ENCODE results near the gene ANKAR.

ANKAR gene

GRCh38 chr2:189681203-189681602 lies 6.7 kb downstream of the ANKAR start:
- H3K4me2 ChIP-seq (ENCODE audit: low read depth, low read length, poor library complexity, severe bottlenecking): no peak overlapping the region
- no peak overlapping the region for H2AFZ ChIP-seq (ENCODE audit: low read length)
- no peak overlapping the region for H3K4me3 ChIP-seq (ENCODE audit: low read length, poor library complexity, severe bottlenecking)
- TF ChIP-seq EZH2phosphoT487 (IDR thresholded peaks at IDR 0.05; ENCODE audit: borderline replicate concordance) (no peak), CTCF (conservative IDR thresholded peaks at IDR 0.05; ENCODE audit: low read length) (no peak)
- no peaks in the 10 kb centered on the region for H3F3A ChIP-seq (ENCODE audit: low read depth)
- no peak overlapping the region for H3K9ac ChIP-seq (ENCODE audit: low read depth, low read length, poor library complexity, severe bottlenecking)
- no peaks in the 10 kb centered on the region for H3K79me2 ChIP-seq (ENCODE audit: insufficient read depth, low read length)
- no peaks in the 10 kb centered on the region for H3K27me3 ChIP-seq (ENCODE audit: insufficient read depth, low read length, poor library complexity, severe bottlenecking)
- H3K9me3 ChIP-seq (ENCODE audit: insufficient read depth, low read depth, low read length): no peaks in the 10 kb centered on the region
- H3K36me3 ChIP-seq (ENCODE audit: insufficient read depth, low read length): no peaks in the 10 kb centered on the region
- no peaks in the 10 kb centered on the region for H3K9me2 ChIP-seq (replicated peaks; ENCODE audit: low read depth, low read length)
- no peaks in the 10 kb centered on the region for H4K20me1 ChIP-seq (ENCODE audit: insufficient read depth, low read length, poor library complexity, severe bottlenecking)
- peaks cover 10% of the 10 kb centered on the region for H3K4me1 ChIP-seq (ENCODE audit: insufficient read depth, low read length, poor library complexity, severe bottlenecking)

- H3K79me2 ChIP-seq (ENCODE audit: insufficient read depth, low read length): no peaks in the 10 kb centered on the region
- no peak overlapping the region for H2AFZ ChIP-seq (ENCODE audit: low read length)
- no peak overlapping the region for H3K4me3 ChIP-seq (ENCODE audit: low read length, poor library complexity, severe bottlenecking)
- no peak for TF ChIP-seq EZH2phosphoT487 (IDR thresholded peaks at IDR 0.05; ENCODE audit: borderline replicate concordance)
- TF ChIP-seq CTCF (conservative IDR thresholded peaks at IDR 0.05; ENCODE audit: low read length): no peak
- no peak overlapping the region for H3K4me2 ChIP-seq (ENCODE audit: low read depth, low read length, poor library complexity, severe bottlenecking)
- H3K36me3 ChIP-seq (ENCODE audit: insufficient read depth, low read length): no peaks in the 10 kb centered on the region
- H3K27me3 ChIP-seq (ENCODE audit: insufficient read depth, low read length, poor library complexity, severe bottlenecking): no peaks in the 10 kb centered on the region
- H4K20me1 ChIP-seq (ENCODE audit: insufficient read depth, low read length, poor library complexity, severe bottlenecking): no peaks in the 10 kb centered on the region
- H3K9me2 ChIP-seq (replicated peaks; ENCODE audit: low read depth, low read length): no peaks in the 10 kb centered on the region
- H3K9me3 ChIP-seq (ENCODE audit: insufficient read depth, low read depth, low read length): no peaks in the 10 kb centered on the region
- H3K4me1 ChIP-seq (ENCODE audit: insufficient read depth, low read length, poor library complexity, severe bottlenecking): peaks cover 13% of the 10 kb centered on the region
- H3F3A ChIP-seq (ENCODE audit: low read depth): no peaks in the 10 kb centered on the region
- no peak overlapping the region for H3K9ac ChIP-seq (ENCODE audit: low read depth, low read length, poor library complexity, severe bottlenecking)
Observed at GRCh38 chr2:189681903-189682302, 7.4 kb downstream of the ANKAR start.

DNA sequence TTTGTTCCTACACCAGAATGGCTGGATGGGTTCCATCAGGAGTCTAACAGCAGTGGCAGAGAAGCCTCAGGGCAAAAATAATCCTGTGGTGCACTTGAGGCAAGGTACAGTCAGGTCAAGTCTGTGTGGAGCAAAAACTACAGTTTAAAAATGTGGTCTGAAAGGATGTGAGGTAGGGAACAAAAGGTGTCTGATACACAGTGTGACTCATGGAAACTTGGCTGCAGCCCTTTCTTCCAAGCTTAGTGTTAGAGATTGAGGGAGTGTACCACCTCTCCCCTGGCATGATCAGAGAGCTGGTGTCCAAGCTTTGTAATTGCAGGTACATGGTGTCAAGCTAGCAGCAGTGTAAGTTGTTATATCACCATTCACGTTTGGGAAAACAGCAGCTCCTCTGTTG lies 8.9 kb downstream of the ANKAR start:
- Histone ChIP-seq H3K9me3 (ENCODE audit: insufficient read depth, low read depth, low read length) (no peaks in the 10 kb centered on the region), H3K27me3 (ENCODE audit: insufficient read depth, low read length, poor library complexity, severe bottlenecking) (no peaks in the 10 kb centered on the region), H3K4me1 (ENCODE audit: insufficient read depth, low read length, poor library complexity, severe bottlenecking) (peaks cover 13% of the 10 kb centered on the region), H2AFZ (ENCODE audit: low read length) (no peak overlapping the region), H3K79me2 (ENCODE audit: insufficient read depth, low read length) (no peaks in the 10 kb centered on the region), H3K9me2 (replicated peaks; ENCODE audit: low read depth, low read length) (no peaks in the 10 kb centered on the region), H3K36me3 (ENCODE audit: insufficient read depth, low read length) (no peaks in the 10 kb centered on the region), H3K9ac (ENCODE audit: low read depth, low read length, poor library complexity, severe bottlenecking) (no peak overlapping the region), H3F3A (ENCODE audit: low read depth) (no peaks in the 10 kb centered on the region), H3K4me2 (ENCODE audit: low read depth, low read length, poor library complexity, severe bottlenecking) (no peak overlapping the region), H3K4me3 (ENCODE audit: low read length, poor library complexity, severe bottlenecking) (no peak overlapping the region), H4K20me1 (ENCODE audit: insufficient read depth, low read length, poor library complexity, severe bottlenecking) (no peaks in the 10 kb centered on the region)
- TF ChIP-seq EZH2phosphoT487 (IDR thresholded peaks at IDR 0.05; ENCODE audit: borderline replicate concordance) (no peak), CTCF (conservative IDR thresholded peaks at IDR 0.05; ENCODE audit: low read length) (no peak)
